ENCODE results near the gene KRT33B.

DNA sequence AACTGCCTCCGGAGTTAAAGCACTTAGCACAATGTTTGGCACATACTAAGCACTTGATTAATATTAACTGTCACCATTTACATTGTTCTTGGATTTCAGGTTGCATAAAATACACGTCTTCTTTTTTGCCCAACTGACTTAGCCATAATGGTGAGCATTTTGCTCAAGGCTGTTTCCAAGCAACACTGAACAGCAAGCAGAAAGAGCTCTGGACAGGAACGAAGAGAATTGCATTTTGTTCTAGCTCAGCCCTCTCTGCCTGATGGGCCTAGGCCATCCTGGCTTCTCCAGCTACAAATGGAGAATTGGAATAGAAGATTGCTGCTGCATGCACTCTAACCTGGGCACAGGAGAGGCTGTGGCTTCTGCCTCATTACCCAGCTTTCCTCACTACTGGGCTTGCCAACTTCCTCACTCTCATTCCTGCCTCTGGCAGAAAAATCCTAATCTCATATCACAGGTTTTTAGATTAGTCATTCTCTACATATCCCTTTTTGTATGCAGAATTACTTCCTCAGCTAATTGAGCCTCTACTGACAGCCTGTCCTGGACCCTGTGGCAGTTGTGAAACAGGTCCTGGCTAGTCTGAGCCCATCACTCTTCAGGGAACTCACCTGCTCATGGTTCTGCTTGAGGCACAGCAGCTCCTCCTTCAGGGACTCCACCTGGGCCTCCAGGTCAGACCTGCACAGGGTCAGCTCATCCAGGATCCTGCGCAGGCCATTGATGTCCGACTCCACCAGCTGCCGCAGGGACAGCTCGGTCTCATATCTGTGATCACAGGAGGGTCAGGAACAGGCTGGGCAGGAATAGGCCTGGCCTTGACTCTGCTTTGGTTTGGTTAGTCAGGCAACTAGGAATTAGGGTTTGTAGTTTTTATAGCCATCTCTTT, 21.5 kb downstream of the KRT33B start:
- TF ChIP-seq, protein P1, sequence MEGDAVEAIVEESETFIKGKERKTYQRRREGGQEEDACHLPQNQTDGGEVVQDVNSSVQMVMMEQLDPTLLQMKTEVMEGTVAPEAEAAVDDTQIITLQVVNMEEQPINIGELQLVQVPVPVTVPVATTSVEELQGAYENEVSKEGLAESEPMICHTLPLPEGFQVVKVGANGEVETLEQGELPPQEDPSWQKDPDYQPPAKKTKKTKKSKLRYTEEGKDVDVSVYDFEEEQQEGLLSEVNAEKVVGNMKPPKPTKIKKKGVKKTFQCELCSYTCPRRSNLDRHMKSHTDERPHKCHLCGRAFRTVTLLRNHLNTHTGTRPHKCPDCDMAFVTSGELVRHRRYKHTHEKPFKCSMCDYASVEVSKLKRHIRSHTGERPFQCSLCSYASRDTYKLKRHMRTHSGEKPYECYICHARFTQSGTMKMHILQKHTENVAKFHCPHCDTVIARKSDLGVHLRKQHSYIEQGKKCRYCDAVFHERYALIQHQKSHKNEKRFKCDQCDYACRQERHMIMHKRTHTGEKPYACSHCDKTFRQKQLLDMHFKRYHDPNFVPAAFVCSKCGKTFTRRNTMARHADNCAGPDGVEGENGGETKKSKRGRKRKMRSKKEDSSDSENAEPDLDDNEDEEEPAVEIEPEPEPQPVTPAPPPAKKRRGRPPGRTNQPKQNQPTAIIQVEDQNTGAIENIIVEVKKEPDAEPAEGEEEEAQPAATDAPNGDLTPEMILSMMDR (IDR thresholded peaks at IDR 0.05), result no peak
- no peak for TF ChIP-seq POLR2A (IDR thresholded peaks at IDR 0.05)

Measured in body of pancreas (tissue), 4 donors.